ENCODE results near the gene FRAT1.

DNA sequence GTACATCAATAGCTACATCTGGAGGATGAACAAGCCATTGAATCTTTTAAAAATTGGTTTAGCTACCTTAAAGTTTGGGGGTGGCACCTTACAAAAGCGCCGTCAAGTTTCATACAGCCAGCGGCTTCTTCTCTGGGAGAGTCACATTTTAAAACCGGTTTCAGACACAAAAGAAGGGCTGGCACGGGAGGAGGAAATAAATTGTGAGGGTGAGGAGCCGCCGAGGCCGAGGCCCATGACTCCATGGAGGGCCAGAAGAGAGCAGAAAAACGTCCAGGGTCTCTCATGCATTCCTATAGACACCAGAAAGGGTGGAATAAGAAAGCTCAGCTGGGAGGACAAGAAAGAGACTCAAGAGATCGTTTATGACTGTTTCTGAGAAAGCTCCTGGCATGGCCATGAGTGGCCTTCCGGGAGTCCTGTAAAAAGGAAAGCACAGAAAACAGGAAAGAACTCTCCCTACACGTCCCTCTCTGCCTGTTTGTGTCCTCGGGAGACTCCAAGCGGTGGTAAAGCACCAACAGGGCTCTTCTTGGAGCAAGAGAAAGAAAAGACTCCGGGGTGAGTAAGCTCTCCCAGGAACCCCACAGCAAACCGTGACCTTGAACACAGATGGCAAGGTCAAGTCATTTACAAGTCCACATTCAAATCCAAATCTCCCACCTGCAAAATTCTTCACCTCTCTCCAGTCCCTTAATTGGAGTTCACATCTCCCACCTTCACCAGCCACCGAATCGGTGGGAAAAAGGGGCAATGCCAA lies 13.7 kb downstream of the FRAT1 start:
- TF ChIP-seq, protein P1, sequence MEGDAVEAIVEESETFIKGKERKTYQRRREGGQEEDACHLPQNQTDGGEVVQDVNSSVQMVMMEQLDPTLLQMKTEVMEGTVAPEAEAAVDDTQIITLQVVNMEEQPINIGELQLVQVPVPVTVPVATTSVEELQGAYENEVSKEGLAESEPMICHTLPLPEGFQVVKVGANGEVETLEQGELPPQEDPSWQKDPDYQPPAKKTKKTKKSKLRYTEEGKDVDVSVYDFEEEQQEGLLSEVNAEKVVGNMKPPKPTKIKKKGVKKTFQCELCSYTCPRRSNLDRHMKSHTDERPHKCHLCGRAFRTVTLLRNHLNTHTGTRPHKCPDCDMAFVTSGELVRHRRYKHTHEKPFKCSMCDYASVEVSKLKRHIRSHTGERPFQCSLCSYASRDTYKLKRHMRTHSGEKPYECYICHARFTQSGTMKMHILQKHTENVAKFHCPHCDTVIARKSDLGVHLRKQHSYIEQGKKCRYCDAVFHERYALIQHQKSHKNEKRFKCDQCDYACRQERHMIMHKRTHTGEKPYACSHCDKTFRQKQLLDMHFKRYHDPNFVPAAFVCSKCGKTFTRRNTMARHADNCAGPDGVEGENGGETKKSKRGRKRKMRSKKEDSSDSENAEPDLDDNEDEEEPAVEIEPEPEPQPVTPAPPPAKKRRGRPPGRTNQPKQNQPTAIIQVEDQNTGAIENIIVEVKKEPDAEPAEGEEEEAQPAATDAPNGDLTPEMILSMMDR (IDR thresholded peaks at IDR 0.05): peak; percentile 25 to 48 (median 38)
- TF ChIP-seq POLR2A (IDR thresholded peaks at IDR 0.05): peak; percentile 37
